Measurements from ENCODE around the gene BTBD1.
"Not testable (repeated sequence)": the region's sequence is repeated elsewhere in the genome, so short reads cannot be mapped to it uniquely, and the experiment has no call there.

Gene BTBD1

DNA sequence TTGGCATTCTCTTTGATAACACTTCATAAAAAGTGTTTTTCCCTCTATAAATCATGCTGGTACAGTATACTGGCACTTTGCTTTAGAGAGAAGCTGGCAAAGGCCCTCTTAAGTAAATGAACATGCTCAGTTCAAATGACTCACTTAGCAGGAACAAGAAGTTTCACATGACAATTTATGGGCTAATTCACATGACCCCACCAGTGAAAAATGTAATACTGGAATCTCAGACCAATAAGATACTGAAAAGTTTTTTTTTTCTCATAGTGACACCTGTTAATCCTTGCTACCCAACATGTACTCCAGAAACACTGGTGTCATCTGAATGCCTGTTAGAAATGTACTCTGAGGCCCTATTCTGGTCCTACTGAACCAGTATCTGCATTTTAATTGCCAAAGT, 13.9 kb downstream of the BTBD1 start:
- DNase-seq: no peak

DNA sequence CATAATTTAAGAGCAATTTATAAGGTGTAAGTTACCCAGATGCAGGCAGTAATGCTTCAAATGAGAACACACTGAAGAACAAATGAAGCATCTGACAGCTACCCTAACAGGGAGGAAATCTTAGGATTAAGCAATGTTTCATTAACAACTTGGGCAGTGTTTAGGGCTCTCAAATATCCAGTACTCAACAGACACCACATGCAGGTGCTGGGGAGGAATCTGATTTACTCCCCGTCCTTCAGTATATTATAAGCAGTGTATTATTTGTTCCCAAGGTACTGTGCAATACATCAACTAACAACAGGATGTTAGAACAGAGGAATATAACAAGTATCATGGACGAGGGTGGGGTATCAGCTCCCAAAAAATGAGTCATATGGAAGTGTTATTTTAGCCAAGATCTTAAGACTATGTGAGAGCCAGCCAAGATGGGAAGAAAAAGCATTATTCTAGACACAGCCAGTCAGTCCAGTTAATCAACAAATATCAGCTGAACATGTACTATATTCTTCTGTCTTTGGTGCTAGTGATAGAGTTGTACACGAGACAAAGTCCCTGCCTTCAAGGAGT, 20.4 kb downstream of the BTBD1 start:
- DNase-seq: no peak

DNA sequence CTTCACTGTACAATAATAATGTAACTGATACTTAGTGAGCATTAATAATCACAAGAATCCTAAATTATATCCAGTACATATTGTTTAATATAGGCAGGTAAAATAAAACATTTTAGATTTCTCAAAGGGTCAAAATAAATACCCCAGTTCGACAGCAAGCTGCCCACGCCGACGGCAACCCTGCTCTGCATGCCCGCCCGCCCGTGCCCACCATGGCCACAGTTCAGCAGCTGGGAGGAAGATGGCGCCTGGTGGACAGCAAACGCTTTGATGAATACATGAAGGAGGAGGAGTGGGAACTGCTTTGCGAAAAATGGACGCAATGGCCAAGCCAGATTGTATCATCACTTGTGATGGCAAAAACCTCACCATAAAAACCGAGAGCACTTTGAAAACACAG, 22.9 kb downstream of the BTBD1 start:
- no peak for DNase-seq

DNA sequence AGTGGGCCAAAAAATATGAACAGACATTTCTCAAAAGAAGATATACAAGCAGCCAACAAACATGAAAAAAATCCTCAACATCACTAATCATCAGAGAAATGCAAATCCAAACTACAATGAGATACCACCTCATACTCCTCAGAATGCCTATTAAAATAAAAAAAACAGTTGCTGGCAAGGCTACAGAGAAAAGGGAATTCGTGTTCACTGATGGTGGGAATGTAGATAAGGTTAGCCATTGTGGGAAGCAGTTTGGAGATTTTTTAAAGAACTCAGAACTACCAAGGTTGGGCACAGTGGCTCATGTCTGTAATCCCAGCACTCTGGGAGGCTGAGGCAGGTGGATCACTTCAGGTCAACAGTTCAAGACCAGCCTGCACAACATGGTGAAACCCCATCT, 27.8 kb downstream of the BTBD1 start:
- no peak for DNase-seq

DNA sequence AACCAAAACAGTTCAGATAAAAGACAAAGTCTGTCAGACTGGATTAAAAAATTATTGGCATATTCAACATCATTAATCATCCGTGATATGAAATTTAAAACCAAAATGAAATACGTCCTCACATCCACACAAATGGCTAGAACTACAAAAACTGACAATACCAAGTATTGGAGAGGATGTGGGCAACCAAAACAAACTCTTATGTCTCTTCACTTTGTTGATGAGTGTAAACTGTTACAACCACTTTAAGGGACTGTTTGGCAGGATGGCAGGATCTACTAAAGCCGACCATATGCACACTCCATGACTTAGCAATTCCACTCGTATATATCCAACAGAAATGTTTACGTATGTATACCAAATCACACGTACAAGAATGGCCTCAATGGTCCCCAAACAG, 30.8 kb downstream of the BTBD1 start:
- no peak for DNase-seq

- DNase-seq: not testable (repeated sequence)
Observed at GRCh38 chr15:83031234-83031633, 35.8 kb downstream of the BTBD1 start.

GRCh38 chr15:83030021-83030420, 37.0 kb downstream of the BTBD1 start:
- DNase-seq: no peak

- DNase-seq: no peak
Observed at GRCh38 chr15:83018436-83018835, 48.6 kb downstream of the BTBD1 start.

GRCh38 chr15:83016906-83017305, 50.1 kb downstream of the BTBD1 start:
- DNase-seq: no peak

DNA sequence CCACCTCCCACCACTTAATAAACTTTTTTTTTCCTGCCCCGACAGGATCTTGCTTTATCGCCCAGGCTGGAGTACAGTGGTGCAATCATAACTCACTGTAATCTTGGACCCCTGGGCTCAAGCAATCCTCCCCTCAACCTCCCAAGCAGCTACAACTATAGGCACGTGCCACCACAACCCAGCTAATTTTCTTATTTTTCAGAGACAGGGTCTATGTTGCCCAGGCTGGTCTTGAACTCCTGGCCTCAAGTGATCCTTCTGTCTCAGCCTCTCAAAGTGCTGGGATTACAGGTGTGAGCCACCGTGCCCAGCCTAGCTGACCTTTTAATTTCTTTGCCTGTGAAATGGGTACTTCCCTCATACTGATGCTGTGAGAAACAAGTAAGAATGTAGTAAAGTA, 51.7 kb downstream of the BTBD1 start:
- no peak for DNase-seq

- no peak for DNase-seq
Observed at GRCh38 chr15:83014205-83014653, 52.8 kb downstream of the BTBD1 start.

DNA sequence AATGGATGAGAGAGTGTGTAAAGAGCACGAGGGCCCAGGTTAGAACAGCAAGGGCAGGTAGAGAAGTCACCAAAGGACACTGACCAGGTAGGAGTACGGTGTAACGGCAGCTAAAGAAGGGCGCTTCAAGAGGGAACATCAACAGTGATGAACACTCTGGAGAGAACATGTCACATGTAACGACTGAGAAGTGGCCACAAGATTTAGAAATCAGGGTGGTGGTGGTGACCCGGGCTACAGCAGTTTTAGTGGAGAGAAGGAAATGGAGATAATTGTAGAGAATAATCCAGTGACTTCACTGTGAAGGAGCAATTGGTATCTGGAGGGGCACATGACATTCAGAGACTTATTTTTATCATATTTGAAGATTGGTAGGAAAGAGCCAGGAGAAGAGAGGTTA, 54.4 kb downstream of the BTBD1 start:
- DNase-seq: no peak

GRCh38 chr15:83012076-83012426, 55.0 kb downstream of the BTBD1 start:
- no peak for DNase-seq

DNA sequence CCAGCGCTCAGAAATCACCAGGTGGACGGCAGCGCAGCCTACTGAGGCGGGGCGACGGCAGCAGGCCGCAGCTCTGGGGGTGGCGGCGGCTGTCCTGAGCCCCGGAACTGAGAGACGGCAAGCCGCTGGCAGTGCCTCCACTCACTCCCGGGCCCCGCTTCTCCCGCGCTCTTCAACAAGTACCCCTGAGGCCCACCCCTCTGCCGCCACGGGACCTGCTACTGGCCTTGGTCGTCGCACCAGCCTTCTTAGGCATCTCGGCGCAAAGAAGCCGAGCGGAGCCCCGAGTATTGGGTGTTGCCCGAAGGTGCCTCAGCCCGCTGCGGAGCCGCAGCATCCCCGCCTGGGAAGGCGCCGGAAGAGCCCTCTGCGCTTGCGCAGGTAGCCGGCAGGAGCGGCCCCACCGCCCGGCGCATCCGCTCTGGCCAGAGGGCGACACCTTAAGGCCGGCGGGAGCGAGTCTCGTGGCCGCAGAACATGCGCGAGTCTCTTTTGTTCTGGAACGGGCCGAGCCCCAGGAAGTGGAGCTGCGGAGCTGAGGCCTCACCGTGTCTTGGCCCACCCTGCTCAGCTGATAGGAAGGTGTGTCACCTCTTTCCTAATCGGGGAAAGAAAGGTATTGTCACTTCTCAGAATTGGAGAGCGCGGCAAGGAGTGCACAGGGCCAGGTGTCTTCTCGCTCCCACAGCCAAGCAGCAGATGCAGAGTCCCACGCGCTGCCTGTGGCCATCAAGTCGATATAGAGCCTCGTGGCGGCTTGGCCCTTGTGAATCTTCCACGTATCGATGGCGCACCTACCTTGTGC, 55.6 kb downstream of the BTBD1 start, which contains the start of gene C15orf40:
TSS of gene C15orf40 (minus strand) at position 369 of the 805 bp plus-strand sequence. CDS start at position 337, 32 bp downstream.
- DNase-seq: peak; percentile 85

- DNase-seq: peak; percentile 84
Observed at GRCh38 chr15:83010709-83011270, 56.3 kb downstream of the BTBD1 start.

GRCh38 chr15:83000672-83001031, 66.4 kb downstream of the BTBD1 start:
- DNase-seq: not testable (repeated sequence)

DNA sequence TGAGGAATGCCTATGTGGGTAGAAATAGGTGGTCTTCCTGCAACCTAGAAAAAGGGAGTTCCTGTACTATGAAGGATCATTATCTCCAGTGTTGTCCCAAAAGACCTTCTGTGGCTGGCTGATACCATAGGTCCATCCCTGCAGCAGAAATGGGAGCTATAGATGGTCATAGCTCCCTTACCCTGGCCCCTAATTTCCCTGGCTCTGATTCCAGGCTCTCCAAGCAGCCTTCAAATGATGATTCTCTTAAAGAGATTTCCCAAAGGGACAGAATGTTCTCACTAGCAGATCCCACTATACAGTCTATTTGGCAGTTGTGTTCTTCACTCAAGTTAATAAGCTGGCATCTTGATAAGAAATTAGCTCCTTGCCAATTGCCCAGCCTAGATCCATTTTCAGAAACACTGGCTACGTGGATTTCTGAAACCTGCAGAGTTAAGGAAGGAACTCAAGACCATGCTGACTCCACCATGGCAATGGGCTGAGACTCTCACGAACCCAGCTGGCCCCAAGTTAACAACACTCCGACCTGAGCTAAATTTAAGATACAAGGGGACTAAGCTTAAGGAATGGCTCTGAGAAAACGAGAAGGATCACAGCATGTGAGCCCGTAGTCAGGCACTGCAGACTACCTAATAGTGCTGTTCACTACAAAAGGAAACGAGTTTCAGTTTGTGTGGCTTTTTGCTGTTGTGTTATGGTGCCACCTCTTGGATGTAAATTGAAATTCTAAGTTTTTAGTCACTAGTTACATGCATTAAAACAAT, 67.0 kb downstream of the BTBD1 start:
- DNase-seq: peak; percentile 16

DNA sequence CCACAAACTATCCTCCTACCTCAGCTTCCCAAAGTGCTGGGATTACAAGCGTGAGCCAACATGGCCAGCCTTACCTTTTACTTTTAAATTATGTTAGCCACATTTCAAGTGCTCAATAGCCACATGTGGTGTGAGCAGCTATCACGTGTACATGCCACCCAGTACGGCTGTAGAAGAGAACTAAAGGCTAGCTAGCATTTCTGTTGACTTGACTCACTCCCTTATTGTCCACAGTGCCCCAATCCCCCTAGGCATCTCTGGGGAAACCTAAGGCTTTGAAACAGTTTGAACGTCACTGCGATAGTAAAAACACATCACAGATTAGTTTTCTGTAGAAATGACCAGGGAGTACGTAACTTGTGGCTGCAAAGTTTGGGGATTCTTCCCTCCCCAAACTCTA, 67.6 kb downstream of the BTBD1 start:
- DNase-seq: no peak

DNA sequence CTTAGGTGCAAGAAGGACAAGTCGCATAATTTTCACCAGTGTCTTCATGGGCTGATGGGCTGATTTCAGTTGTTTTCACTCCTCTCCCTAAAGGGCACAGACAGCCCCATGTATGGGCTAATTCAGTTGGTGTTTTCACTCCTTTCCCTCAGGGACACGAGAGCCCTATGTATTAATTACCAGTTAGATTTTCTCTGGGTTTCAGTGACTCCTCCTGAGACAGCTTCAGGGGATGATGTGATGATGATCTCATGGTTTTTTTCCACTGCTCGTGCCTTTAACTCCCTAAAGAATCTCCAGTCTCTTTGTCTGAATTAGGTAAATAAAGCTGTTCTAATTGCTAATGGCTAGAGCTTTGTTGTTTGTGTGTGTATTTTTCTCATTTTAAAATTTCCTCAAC, 71.1 kb downstream of the BTBD1 start:
- DNase-seq: no peak

GRCh38 chr15:82995076-82995475, 72.0 kb downstream of the BTBD1 start:
- DNase-seq: no peak

DNA sequence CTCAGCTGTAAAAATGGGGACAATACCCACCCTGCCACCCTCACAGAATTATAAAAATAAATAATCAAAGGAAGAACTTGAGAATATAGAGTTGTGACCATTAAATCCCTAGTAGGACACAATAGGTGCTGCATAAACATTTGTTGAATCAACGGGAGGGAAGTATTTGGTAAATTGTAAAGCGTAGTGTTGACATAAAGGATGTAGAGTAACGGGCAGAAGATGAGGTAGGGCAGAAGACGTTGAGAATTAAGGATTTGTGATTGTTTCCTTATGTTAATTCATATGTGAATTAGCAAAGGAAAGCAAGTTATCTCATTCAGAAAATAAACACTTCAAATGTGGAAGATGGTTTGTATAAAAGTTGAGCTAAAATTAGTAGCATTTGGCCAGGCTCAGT, 73.9 kb downstream of the BTBD1 start:
- no peak for DNase-seq

DNA sequence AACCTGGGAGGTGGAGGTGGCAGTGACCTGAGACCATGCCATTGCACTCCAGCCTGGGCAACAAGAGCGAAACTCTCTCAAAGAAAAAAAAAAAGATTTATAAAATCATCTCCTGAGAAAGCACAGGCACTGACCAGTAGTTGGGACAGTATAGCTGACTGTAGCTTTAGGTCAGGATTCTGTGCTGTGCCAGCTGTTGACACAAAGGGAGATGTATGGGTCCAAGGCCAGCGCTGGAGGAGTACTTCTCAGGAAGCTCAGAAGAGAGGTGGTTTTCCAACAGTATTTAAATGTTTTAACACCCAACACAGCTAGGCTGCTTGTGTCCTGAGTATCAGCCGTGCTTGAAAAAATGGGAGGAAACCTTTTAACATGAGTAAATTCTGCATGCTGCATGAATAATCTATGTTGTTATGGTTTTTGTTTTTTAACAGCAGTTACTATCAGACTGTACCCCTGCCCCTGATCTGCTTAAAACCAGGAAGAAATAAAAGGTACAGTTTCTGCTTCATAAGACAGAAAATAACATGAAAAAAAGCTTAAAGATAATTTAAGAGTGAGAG, 74.5 kb downstream of the BTBD1 start:
- no peak for DNase-seq

- DNase-seq: no peak
Observed at GRCh38 chr15:82986442-82986780, 80.6 kb downstream of the BTBD1 start.
